Pancreas (tissue), 10 donors: ENCODE results near the gene MEG3. TPM values are rescaled to one million over a fixed set of nuclear protein-coding genes. Genes with fewer than 3 reads are reported as not detected.

Experiments used
- ATAC-seq, 4 donors: fragments of 200-7000 bp; cut with Tn5 transposase; one replicate each; pipeline versions ENCODE4 v1.8.0 to v1.9.1; 2020; ENCODE audit warnings: mild to moderate bottlenecking in 4 of 4, moderate library complexity in 4 of 4
- DNase-seq, 6 donors: peaks; one replicate each; pipeline ENCODE4 v3.0.0-alpha.2; 2020
- FAIRE-seq: peaks from 2 replicates; lab custom pipeline; 2012; peaks lifted over from hg19 to GRCh38; lab: Jason Lieb, UNC
- H3K27ac ChIP-seq, 4 donors: fragments of 200-600 bp; sonication (generic); 1 replicate in 3 of 4; 2 replicates in 1 of 4; pipeline versions ENCODE4 v1.5.0 to v1.8.0; 2020
- H3K27me3 ChIP-seq, 4 donors: fragments of 200-600 bp; one replicate each; pipeline ENCODE4 v1.8.0; 2021
- H3K36me3 ChIP-seq, 3 donors: fragments of 200-600 bp; sonication (generic) in 1 of 3; one replicate each; pipeline versions ENCODE4 v1.5.0 to v1.8.0; 2020 to 2021
- H3K4me1 ChIP-seq, 3 donors: fragments of 200-600 bp; one replicate each; pipeline ENCODE4 v1.8.0; 2021
- H3K4me3 ChIP-seq, 4 donors: fragments of 200-600 bp; sonication (generic) in 2 of 4; one replicate each; pipeline versions ENCODE4 v1.5.0 to v1.8.0; 2020 to 2021
- H3K9me3 ChIP-seq, 4 donors: fragments of 200-600 bp; one replicate each; pipeline ENCODE4 v1.8.0; 2021
- WGBS, 2 donors: extraction: QIAGEN DNeasy Blood & Tissue Kit; methylation state at CpG; one replicate each; pipeline ENCODE4 v1.1.7; 2013; 5-methylcytosine and 5-hydroxymethylcytosine counted together
- intact Hi-C, 3 donors: fragments of 100-400 bp; cut with DNase I; formaldehyde crosslinking; loops; one replicate each; pipeline versions ENCODE4 v1.11.1 to v1.14.2; 2022
- polyA plus RNA-seq, 2 donors: library from polyadenylated mRNA; stranded (reverse); fragments of 200-250 nt; gene quantifications; one replicate each; pipeline ENCODE4 v1.2.3, GENCODE V29; 2013
- total RNA-seq, 6 donors: library from RNA; stranded (reverse); fragmentation: NEBNext Ultra II Directional in 4 of 6; extraction: Animal tissue kit (Norgen Biotek cat#: 25700) in 4 of 6; gene quantifications; one replicate each; pipeline versions ENCODE4 v1.2.1 to v1.2.4, GENCODE V29; 2021 to 2023
- TF ChIP-seq, protein P1 (sequence below), 4 donors: fragments of 200-600 bp; sonication (generic) in 3 of 4; IDR thresholded peaks; one replicate each; pipeline versions ENCODE4 v1.5.0 to v1.8.0; 2021; ENCODE audit warnings: antibody characterized with exemption in 4 of 4
- donor health status: healthy with polysubstance abuse.
- donor health status: DM: no; HTN: no; CAD: no; lungs with moderate emphysema.
- donor health status: DM: no; HTN: no; CAD: no.
- donor health status: control.
- donor health status: control.
- donor health status: Bipolar disorder and iron deficiency.
- donor health status: DM: yes; HTN: yes; CAD: no.
- donor health status: DM: no; HTN: no; CAD: no.
- donor health status: DM: no; HTN: no; CAD: no.
- donor health status: DM: yes; HTN: yes; CAD: no.

Gene MEG3
- total and polyA plus RNA-seq, 8 donors = 78.8 to 1,150 (median 332) TPM

DNA sequence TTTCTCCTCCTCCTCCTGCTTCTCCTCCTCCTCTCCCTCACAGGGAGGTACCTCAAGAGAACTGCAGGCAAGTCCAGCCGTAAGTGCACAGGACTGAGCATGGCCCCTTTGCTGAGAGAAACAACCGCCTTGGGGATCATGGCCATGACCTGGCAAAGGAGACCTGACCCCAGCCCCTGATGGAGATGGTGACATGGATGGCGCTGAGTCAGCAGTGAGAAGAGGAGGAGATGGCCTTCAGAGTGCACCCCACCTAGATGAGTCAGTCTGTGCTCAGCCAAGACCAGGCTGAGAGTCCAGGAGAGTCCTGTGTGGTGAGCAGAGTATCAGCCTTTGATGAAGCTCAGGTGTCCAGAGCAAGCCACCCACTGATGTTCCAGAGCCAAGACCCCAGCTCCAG, 36.4 kb downstream of the MEG3 start:
- 56 to 74% methylated on average over 3 of the region's 3 CpGs for whole genome bisulfite sequencing, 2 donors
- H3K9me3 ChIP-seq = no peaks in the 10 kb centered on the region
- FAIRE-seq (no peak), DNase-seq (no peak), ATAC-seq (no peak)
- H3K4me3 ChIP-seq = no peak overlapping the region
- H3K4me1 ChIP-seq = no peaks in the 10 kb centered on the region
- H3K27ac ChIP-seq = no peak overlapping the region
- TF ChIP-seq, protein P1, sequence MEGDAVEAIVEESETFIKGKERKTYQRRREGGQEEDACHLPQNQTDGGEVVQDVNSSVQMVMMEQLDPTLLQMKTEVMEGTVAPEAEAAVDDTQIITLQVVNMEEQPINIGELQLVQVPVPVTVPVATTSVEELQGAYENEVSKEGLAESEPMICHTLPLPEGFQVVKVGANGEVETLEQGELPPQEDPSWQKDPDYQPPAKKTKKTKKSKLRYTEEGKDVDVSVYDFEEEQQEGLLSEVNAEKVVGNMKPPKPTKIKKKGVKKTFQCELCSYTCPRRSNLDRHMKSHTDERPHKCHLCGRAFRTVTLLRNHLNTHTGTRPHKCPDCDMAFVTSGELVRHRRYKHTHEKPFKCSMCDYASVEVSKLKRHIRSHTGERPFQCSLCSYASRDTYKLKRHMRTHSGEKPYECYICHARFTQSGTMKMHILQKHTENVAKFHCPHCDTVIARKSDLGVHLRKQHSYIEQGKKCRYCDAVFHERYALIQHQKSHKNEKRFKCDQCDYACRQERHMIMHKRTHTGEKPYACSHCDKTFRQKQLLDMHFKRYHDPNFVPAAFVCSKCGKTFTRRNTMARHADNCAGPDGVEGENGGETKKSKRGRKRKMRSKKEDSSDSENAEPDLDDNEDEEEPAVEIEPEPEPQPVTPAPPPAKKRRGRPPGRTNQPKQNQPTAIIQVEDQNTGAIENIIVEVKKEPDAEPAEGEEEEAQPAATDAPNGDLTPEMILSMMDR (IDR thresholded peaks at IDR 0.05) = no peak
- no peaks in the 10 kb centered on the region for H3K36me3 ChIP-seq
- H3K27me3 ChIP-seq = no peaks in the 10 kb centered on the region
- intact Hi-C loops = no loop called here

DNA sequence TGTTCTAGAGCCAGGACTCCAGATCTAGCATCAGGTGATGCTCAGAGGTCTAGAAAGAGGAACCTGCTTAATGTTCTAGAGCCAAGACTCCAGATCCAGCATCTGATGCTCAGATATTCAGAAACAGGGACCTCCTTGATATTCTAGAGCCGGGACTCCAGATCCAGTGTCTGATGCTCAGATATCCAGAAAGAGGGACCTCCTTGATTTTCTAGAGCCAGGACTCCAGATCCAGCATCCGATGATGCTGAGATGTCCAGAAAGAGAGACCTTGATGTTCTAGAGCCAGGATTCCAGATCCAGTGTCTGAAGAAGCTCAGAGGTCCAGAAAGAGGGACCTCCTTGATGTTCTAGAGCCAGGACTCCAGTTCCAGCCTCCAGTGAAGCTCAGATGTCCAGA, 36.9 kb downstream of the MEG3 start:
- TF ChIP-seq, protein P1 (IDR thresholded peaks at IDR 0.05) = no peak
- no peak overlapping the region for H3K4me3 ChIP-seq
- no peak for ATAC-seq
- no peak for DNase-seq
- no peak for FAIRE-seq
- 89 to 97% methylated on average over 2 of the region's 2 CpGs for WGBS, 2 donors
- H3K36me3 ChIP-seq = no peaks in the 10 kb centered on the region
- intact Hi-C loops = no loop called here
- H3K4me1 ChIP-seq = no peaks in the 10 kb centered on the region
- H3K9me3 ChIP-seq = no peaks in the 10 kb centered on the region
- H3K27ac ChIP-seq = no peak overlapping the region
- no peaks in the 10 kb centered on the region for H3K27me3 ChIP-seq

DNA sequence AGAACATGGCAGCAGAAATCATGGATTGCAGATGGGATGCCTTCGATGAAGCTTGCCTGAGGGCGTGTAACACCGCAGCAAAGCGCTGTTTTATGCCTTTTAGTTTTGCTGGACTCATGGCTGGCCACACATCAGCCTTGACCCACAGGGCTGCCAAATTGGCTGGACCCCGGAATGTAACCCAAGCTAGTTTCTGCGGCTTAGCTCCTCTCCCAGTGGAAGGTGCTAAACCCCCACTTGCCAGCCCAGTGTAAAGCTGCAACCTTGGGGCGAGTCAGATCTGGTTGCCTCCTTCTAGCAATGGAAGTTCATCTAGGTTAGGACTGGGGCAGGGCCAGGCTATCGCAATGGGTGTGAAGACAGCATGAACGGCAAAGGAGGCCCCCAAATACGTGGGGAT, 38.3 kb downstream of the MEG3 start:
- Histone ChIP-seq H3K27ac (no peak overlapping the region), H3K9me3 (no peaks in the 10 kb centered on the region), H3K27me3 (no peaks in the 10 kb centered on the region), H3K36me3 (no peaks in the 10 kb centered on the region), H3K4me1 (no peaks in the 10 kb centered on the region), H3K4me3 (no peak overlapping the region)
- DNase-seq (peak in 1 of 6 donors; percentile 35), FAIRE-seq (no peak), ATAC-seq (no peak)
- TF ChIP-seq, protein P1 (IDR thresholded peaks at IDR 0.05) = no peak
- 81 to 90% methylated on average over 10 of the region's 10 CpGs for WGBS, 2 donors
- intact Hi-C loops = no loop called here

- H3K27ac ChIP-seq = no peak overlapping the region
- no peaks in the 10 kb centered on the region for H3K36me3 ChIP-seq
- no peaks in the 10 kb centered on the region for H3K27me3 ChIP-seq
- H3K4me1 ChIP-seq = no peaks in the 10 kb centered on the region
- H3K4me3 ChIP-seq = no peak overlapping the region
- FAIRE-seq = no peak
- TF ChIP-seq, protein P1 (IDR thresholded peaks at IDR 0.05) = no peak
- H3K9me3 ChIP-seq = no peaks in the 10 kb centered on the region
- ATAC-seq = peak in 1 of 4 donors; percentile 8
- DNase-seq = peak in 1 of 6 donors; percentile 38
- intact Hi-C loops = no loop called here
- 74 to 78% methylated on average over 9 of the region's 9 CpGs for WGBS, 2 donors
These were observed 39.2 kb downstream of the MEG3 start for GRCh38 chr14:100864960-100865681.
